ENCODE results near the gene TSPAN13.

The TSPAN13 gene

DNA sequence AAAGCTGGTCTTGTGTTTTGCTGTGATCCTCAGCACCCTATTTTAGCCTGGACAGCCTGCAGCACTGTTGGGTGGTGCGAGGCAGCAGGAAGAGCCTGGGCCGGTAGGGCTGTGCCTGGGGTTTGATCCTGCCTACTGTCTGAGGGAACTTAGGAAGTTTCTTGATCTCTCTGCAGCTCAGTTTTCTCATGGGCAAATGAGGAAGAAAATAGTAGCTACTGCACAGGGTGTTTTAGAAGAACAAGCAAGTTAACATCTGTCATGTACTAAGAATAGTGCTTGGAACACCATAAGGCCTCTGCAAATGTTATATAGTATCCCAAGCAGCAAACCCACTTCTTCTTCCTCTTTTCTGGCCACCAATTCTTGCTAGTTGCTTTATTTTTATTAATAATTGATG is 63.3 kb downstream of the TSPAN13 start:
- no peaks in the 10 kb centered on the region for H3K36me3 ChIP-seq
- H3K4me3 ChIP-seq (ENCODE audit: low read depth in 1 of 2, low read length in 1 of 2), result no peak overlapping the region
- TF ChIP-seq, protein P1, sequence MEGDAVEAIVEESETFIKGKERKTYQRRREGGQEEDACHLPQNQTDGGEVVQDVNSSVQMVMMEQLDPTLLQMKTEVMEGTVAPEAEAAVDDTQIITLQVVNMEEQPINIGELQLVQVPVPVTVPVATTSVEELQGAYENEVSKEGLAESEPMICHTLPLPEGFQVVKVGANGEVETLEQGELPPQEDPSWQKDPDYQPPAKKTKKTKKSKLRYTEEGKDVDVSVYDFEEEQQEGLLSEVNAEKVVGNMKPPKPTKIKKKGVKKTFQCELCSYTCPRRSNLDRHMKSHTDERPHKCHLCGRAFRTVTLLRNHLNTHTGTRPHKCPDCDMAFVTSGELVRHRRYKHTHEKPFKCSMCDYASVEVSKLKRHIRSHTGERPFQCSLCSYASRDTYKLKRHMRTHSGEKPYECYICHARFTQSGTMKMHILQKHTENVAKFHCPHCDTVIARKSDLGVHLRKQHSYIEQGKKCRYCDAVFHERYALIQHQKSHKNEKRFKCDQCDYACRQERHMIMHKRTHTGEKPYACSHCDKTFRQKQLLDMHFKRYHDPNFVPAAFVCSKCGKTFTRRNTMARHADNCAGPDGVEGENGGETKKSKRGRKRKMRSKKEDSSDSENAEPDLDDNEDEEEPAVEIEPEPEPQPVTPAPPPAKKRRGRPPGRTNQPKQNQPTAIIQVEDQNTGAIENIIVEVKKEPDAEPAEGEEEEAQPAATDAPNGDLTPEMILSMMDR (IDR thresholded peaks at IDR 0.05), result no peak
- no peaks in the 10 kb centered on the region for H3K4me1 ChIP-seq (ENCODE audit: control insufficient read depth in 1 of 2, insufficient read depth in 1 of 2, low read depth in 1 of 2, low read length in 1 of 2)
- no peaks in the 10 kb centered on the region for H3K27me3 ChIP-seq
- H3K9me3 ChIP-seq, result no peaks in the 10 kb centered on the region
- H3K27ac ChIP-seq, result no peak overlapping the region

GRCh38 chr7:16817536-16817935 is 64.0 kb downstream of the TSPAN13 start:
- Histone ChIP-seq H3K36me3 (no peaks in the 10 kb centered on the region), H3K27ac (no peak overlapping the region), H3K9me3 (no peaks in the 10 kb centered on the region), H3K4me1 (ENCODE audit: control insufficient read depth in 1 of 2, insufficient read depth in 1 of 2, low read depth in 1 of 2, low read length in 1 of 2) (no peaks in the 10 kb centered on the region), H3K27me3 (no peaks in the 10 kb centered on the region), H3K4me3 (ENCODE audit: low read depth in 1 of 2, low read length in 1 of 2) (no peak overlapping the region)
- TF ChIP-seq, protein P1 (IDR thresholded peaks at IDR 0.05), result no peak

DNA sequence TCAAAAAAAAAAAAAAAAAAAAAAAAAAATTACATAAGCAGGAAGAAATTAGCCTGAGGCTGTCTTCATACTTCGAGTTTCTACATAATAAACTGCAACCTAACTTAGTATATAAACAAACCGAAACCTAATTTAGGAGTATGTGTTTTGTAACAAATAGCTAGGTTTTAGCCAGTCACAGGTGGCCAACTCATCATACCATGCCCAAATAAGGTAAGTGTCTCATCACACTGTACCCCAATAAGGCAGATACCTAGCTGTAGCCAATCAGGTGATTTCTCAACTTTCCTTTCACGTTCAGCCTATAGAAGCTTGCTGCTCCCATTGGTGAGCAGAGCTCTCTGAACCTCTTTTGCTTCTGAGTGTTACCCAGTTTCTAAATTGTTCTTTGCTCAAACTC is 65.2 kb downstream of the TSPAN13 start:
- Histone ChIP-seq H3K27ac (no peak overlapping the region), H3K9me3 (no peaks in the 10 kb centered on the region), H3K4me3 (ENCODE audit: low read depth in 1 of 2, low read length in 1 of 2) (no peak overlapping the region), H3K27me3 (no peaks in the 10 kb centered on the region), H3K4me1 (ENCODE audit: control insufficient read depth in 1 of 2, insufficient read depth in 1 of 2, low read depth in 1 of 2, low read length in 1 of 2) (no peaks in the 10 kb centered on the region), H3K36me3 (no peaks in the 10 kb centered on the region)
- TF ChIP-seq, protein P1 (IDR thresholded peaks at IDR 0.05), result no peak

DNA sequence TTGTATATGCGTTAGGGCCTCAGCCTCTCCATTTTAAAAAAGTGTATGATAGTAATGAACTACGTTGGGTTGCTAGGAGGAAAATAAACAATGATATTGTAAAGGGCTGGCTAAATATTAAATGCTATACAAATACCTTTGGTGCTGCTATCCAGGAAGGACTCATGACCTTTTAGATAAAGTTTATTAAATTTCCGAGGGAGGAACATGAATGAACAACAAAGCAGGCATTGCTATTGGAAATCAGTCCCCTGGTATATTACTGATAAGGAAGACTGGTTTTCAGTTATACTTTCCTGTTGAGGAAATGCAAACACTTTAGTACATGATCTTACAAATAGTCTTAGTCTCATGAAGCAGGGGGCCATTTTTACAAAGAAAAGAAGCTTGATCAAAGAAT is 68.5 kb downstream of the TSPAN13 start:
- no peaks in the 10 kb centered on the region for H3K4me1 ChIP-seq (ENCODE audit: control insufficient read depth in 1 of 2, insufficient read depth in 1 of 2, low read depth in 1 of 2, low read length in 1 of 2)
- no peak overlapping the region for H3K27ac ChIP-seq
- H3K9me3 ChIP-seq, result no peaks in the 10 kb centered on the region
- no peaks in the 10 kb centered on the region for H3K27me3 ChIP-seq
- TF ChIP-seq, protein P1 (IDR thresholded peaks at IDR 0.05), result no peak
- H3K4me3 ChIP-seq (ENCODE audit: low read depth in 1 of 2, low read length in 1 of 2), result no peak overlapping the region
- H3K36me3 ChIP-seq, result no peaks in the 10 kb centered on the region

DNA sequence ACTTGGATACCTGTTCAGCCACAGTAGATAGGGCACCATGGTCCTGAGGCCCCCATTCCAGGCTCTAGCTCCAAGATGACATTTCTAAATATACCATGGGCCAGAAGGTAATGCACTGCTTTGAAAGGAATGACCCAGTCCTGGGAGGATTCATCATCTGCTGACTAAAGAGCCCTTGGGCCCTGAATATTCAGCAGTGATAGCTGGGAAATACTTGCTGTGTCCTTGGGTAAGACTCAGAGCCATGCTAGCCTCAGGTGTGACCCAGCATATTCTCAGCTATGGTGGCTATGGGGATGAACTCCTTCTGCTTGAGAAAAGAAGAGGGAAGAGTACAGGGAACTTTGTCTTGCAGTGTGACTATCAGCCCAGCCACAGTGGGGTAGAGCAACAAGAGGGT is 72.5 kb downstream of the TSPAN13 start:
- TF ChIP-seq, protein P1 (IDR thresholded peaks at IDR 0.05), result no peak
- no peaks in the 10 kb centered on the region for H3K36me3 ChIP-seq
- no peaks in the 10 kb centered on the region for H3K9me3 ChIP-seq
- H3K4me3 ChIP-seq (ENCODE audit: low read depth in 1 of 2, low read length in 1 of 2), result no peak overlapping the region
- H3K27me3 ChIP-seq, result no peaks in the 10 kb centered on the region
- H3K27ac ChIP-seq, result no peak overlapping the region
- no peaks in the 10 kb centered on the region for H3K4me1 ChIP-seq (ENCODE audit: control insufficient read depth in 1 of 2, insufficient read depth in 1 of 2, low read depth in 1 of 2, low read length in 1 of 2)

DNA sequence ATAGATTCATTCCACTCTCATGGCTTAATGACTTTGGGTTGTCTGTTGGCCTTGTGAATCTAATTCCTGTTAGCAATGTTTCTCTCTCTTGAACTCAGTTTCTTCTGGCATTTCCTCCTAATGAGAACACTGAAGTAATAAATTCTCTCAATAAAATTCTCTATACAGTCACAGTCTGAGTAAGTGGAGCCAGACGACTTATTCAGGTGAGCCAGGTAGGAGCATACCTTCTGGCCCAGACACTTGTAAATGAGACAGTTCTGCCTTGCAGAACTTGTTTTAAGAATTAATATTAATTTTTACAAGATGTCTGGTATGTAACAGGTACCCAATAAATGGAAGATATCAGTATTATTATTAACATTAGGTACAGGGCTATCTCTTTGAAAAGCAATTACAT is 79.8 kb downstream of the TSPAN13 start:
- no peaks in the 10 kb centered on the region for H3K36me3 ChIP-seq
- H3K27me3 ChIP-seq, result no peaks in the 10 kb centered on the region
- no peak overlapping the region for H3K4me3 ChIP-seq (ENCODE audit: low read depth in 1 of 2, low read length in 1 of 2)
- no peaks in the 10 kb centered on the region for H3K4me1 ChIP-seq (ENCODE audit: control insufficient read depth in 1 of 2, insufficient read depth in 1 of 2, low read depth in 1 of 2, low read length in 1 of 2)
- TF ChIP-seq, protein P1 (IDR thresholded peaks at IDR 0.05), result no peak
- H3K9me3 ChIP-seq, result no peaks in the 10 kb centered on the region
- no peak overlapping the region for H3K27ac ChIP-seq
